SK-N-SH (cell line): ENCODE measurements around the gene PLAAT4. TPM values are rescaled to one million over a fixed set of nuclear protein-coding genes. Genes with fewer than 3 reads are reported as not detected.

Experiments used
- CTCF ChIA-PET: fragments of 300-600, 350-600 bp; formaldehyde crosslinking; extraction: SDS; loops from one replicate; lab custom pipeline; 2021; lab: Yijun Ruan, JAX
- POLR2A ChIA-PET: fragments of 350-600 bp; sonication (Branson Sonifier 250); formaldehyde crosslinking; extraction: SDS; loops from one replicate; lab custom pipeline; 2020; ENCODE audit warnings: antibody characterized with exemption, inconsistent platforms; lab: Yijun Ruan, JAX
- DNase-seq: peaks from one replicate; pipeline ENCODE4 v3.0.0; 2012
- H2AFZ ChIP-seq: fragments of 200-600 bp; sonication (generic); 2 replicates; pipeline ENCODE4 v1.8.1; 2016; ENCODE audit warnings: antibody characterized with exemption, mild to moderate bottlenecking, low read depth
- H3F3A ChIP-seq: fragments of 200-600 bp; sonication (generic); replicated peaks from 2 replicates; pipeline ENCODE3; 2016; ENCODE audit warnings: antibody characterized with exemption, mild to moderate bottlenecking; ENCODE audit not compliant: insufficient read depth
- H3K27ac ChIP-seq, 2 experiments: fragments of 200-500 bp in 1 of 2; fragments of 200-600 bp in 1 of 2; sonication (Bioruptor generic) in 1 of 2; sonication (generic), shearing (Covaris generic) in 1 of 2; 2 replicates each; pipeline versions ENCODE4 v1.5.1 to v1.6.1; 2014 to 2016; ENCODE audit warnings: low read depth in 2 of 2, inconsistent platforms in 1 of 2, low read length in 1 of 2, mild to moderate bottlenecking in 1 of 2, mixed read lengths in 1 of 2
- H3K27me3 ChIP-seq: fragments of 200-600 bp; sonication (generic), shearing (Covaris generic); 2 replicates; pipeline ENCODE4 v1.6.1; 2016; ENCODE audit warnings: mixed run types; ENCODE audit not compliant: insufficient read depth
- H3K36me3 ChIP-seq, 2 experiments: fragments of 200-500 bp in 1 of 2; fragments of 200-600 bp in 1 of 2; sonication (Bioruptor generic) in 1 of 2; sonication (generic) in 1 of 2; replicated peaks in 1 of 2; 2 replicates each; pipeline versions ENCODE3 to v1.5.1; 2014 to 2016; ENCODE audit warnings: low read length in 1 of 2, mild to moderate bottlenecking in 1 of 2; ENCODE audit not compliant: insufficient read depth in 2 of 2, control insufficient read depth in 1 of 2
- H3K4me1 ChIP-seq, 2 experiments: fragments of 200-500 bp in 1 of 2; fragments of 200-600 bp in 1 of 2; sonication (Bioruptor generic) in 1 of 2; sonication (generic), shearing (Covaris generic) in 1 of 2; 2 replicates each; pipeline versions ENCODE4 v1.5.1 to v1.6.1; 2014 to 2016; ENCODE audit warnings: low read depth in 1 of 2, low read length in 1 of 2, mixed run types in 1 of 2; ENCODE audit not compliant: insufficient read depth in 2 of 2, control insufficient read depth in 1 of 2
- H3K4me2 ChIP-seq: fragments of 200-600 bp; sonication (generic), shearing (Covaris generic); 2 replicates; pipeline ENCODE4 v1.6.1; 2017; ENCODE audit warnings: mixed run types
- H3K4me3 ChIP-seq, 2 experiments: fragments of 200-500 bp in 1 of 2; fragments of 200-600 bp in 1 of 2; sonication (Bioruptor generic) in 1 of 2; sonication (generic), shearing (Covaris generic) in 1 of 2; 2 replicates each; pipeline versions ENCODE4 v1.5.1 to v1.8.1; 2014 to 2016; ENCODE audit warnings: low read depth in 2 of 2, inconsistent platforms in 1 of 2, low read length in 1 of 2, mild to moderate bottlenecking in 1 of 2, mixed read lengths in 1 of 2, moderate library complexity in 1 of 2
- H3K79me2 ChIP-seq: fragments of 200-600 bp; sonication (generic); 2 replicates; pipeline ENCODE4 v1.8.1; 2017; ENCODE audit warnings: mild to moderate bottlenecking; ENCODE audit not compliant: insufficient read depth
- H3K9ac ChIP-seq: fragments of 200-600 bp; sonication (generic); 2 replicates; pipeline ENCODE4 v1.6.1; 2017; ENCODE audit warnings: mixed run types
- H3K9me2 ChIP-seq: fragments of 200-600 bp; sonication (generic); 2 replicates; pipeline ENCODE4 v1.6.1; 2017; ENCODE audit warnings: mixed run types
- H3K9me3 ChIP-seq: fragments of 200-600 bp; sonication (generic); 2 replicates; pipeline ENCODE4 v1.6.1; 2017; ENCODE audit warnings: mixed run types, mild to moderate bottlenecking, moderate library complexity
- H4K20me1 ChIP-seq: fragments of 200-600 bp; sonication (generic); 2 replicates; pipeline ENCODE4 v1.6.1; 2017; ENCODE audit warnings: mild to moderate bottlenecking, mixed run types; ENCODE audit not compliant: insufficient read depth
- EP300 ChIP-seq, 2 experiments: IDR thresholded peaks; 2 replicates each; pipeline versions ENCODE4 v1.4.0 to v1.6.1; 2012; ENCODE audit warnings: borderline replicate concordance in 1 of 2, low read depth in 1 of 2, low read length in 1 of 2
- FOXJ3 ChIP-seq: sonication (generic); formaldehyde crosslinking; IDR thresholded peaks from 2 replicates; pipeline ENCODE4 v1.5.1; 2020; ENCODE audit warnings: mild to moderate bottlenecking, missing genetic modification reagents
- FOXM1 ChIP-seq: IDR thresholded peaks from 2 replicates; pipeline ENCODE4 v1.4.0; 2012; ENCODE audit warnings: low read depth, mild to moderate bottlenecking
- GATA2 ChIP-seq: sonication (generic); formaldehyde crosslinking; IDR thresholded peaks from 2 replicates; pipeline ENCODE4 v1.5.0; 2020; ENCODE audit warnings: mild to moderate bottlenecking, missing genetic modification reagents
- JUND ChIP-seq: IDR thresholded peaks from 2 replicates; pipeline ENCODE4 v1.4.0; 2012
- MXI1 ChIP-seq: IDR thresholded peaks from 2 replicates; pipeline ENCODE4 v1.6.1; 2012; ENCODE audit warnings: mild to moderate bottlenecking, low read depth, low read length, improper control_type of control experiment
- PBX3 ChIP-seq: IDR thresholded peaks from 2 replicates; pipeline ENCODE4; 2012
- RAD21 ChIP-seq: IDR thresholded peaks from 2 replicates; pipeline ENCODE4 v1.6.1; 2012; ENCODE audit warnings: mild to moderate bottlenecking, low read length
- RFX5 ChIP-seq: IDR thresholded peaks from 2 replicates; pipeline ENCODE4 v1.6.1; 2012; ENCODE audit warnings: mild to moderate bottlenecking, improper control_type of control experiment, low read length
- RXRA ChIP-seq: IDR thresholded peaks from 2 replicates; pipeline ENCODE4 v1.4.0; 2012; ENCODE audit warnings: low read depth, mild to moderate bottlenecking, borderline replicate concordance
- SMC3 ChIP-seq: IDR thresholded peaks from 2 replicates; pipeline ENCODE4 v1.6.1; 2012; ENCODE audit warnings: low read depth, low read length, improper control_type of control experiment
- TAF1 ChIP-seq: IDR thresholded peaks from 2 replicates; pipeline ENCODE4 v1.6.1; 2012; ENCODE audit warnings: low read depth, mild to moderate bottlenecking, low read length, moderate library complexity, borderline replicate concordance
- TCF12 ChIP-seq: IDR thresholded peaks from 2 replicates; pipeline ENCODE4 v1.4.0; 2012
- TEAD4 ChIP-seq: IDR thresholded peaks from 2 replicates; pipeline ENCODE4 v1.4.0; 2012; ENCODE audit warnings: mild to moderate bottlenecking, borderline replicate concordance; ENCODE audit not compliant: insufficient read depth
- USF1 ChIP-seq: IDR thresholded peaks from 2 replicates; pipeline ENCODE4 v1.4.0; 2012; ENCODE audit warnings: low read depth, borderline replicate concordance
- USF2 ChIP-seq: fragments of 150-350 bp; IDR thresholded peaks from 2 replicates; pipeline ENCODE4 v1.6.1; 2017; ENCODE audit warnings: antibody characterized with exemption, low read length, low read depth, borderline replicate concordance
- YY1 ChIP-seq: IDR thresholded peaks from 2 replicates; pipeline ENCODE4 v1.4.0; 2012; ENCODE audit warnings: low read depth, mild to moderate bottlenecking
- ZBTB33 ChIP-seq: IDR thresholded peaks from 2 replicates; pipeline ENCODE4 v1.4.0; 2012; ENCODE audit warnings: low read depth, borderline replicate concordance
- WGBS: methylation state at CpG from one replicate; pipeline ENCODE4 v1.1.6; 2017; ENCODE audit warnings: low lambda C conversion rate; 5-methylcytosine and 5-hydroxymethylcytosine counted together
- polyA plus RNA-seq, 3 experiments: library from polyadenylated mRNA; depleted of rRNA; stranded (reverse); fragments of >200 nt; gene quantifications; 2 replicates each; pipeline ENCODE4 v1.2.3, GENCODE V29; 2012

Gene PLAAT4
- polyA plus RNA-seq, 1 of the 3 experiments (the other 2 are of a cell fraction) = 5.6 TPM

GRCh38 chr11:63489879-63490278 is 46.7 kb upstream of the PLAAT4 start:
- Histone ChIP-seq H3K9me2 (no peaks in the 10 kb centered on the region), H3K4me2 (no peak overlapping the region), H4K20me1 (no peaks in the 10 kb centered on the region), H3F3A (no peaks in the 10 kb centered on the region), H3K9ac (no peak overlapping the region), H3K27ac (no peak overlapping the region), H3K36me3 (no peaks in the 10 kb centered on the region), H3K9me3 (peaks cover 9% of the 10 kb centered on the region; the same call in 1 of the 2 replicates), H3K4me1 (no peaks in the 10 kb centered on the region; a peak in 1 of 4 replicates), H3K27me3 (peaks cover 38% of the 10 kb centered on the region; the same call in 1 of the 2 replicates), H2AFZ (no peak overlapping the region), H3K79me2 (no peaks in the 10 kb centered on the region), H3K4me3 (no peak overlapping the region)
- TF ChIP-seq RXRA (no peak), TEAD4 (no peak), SMC3 (no peak), EP300 (IDR thresholded peaks at IDR 0.05; ENCODE audit: borderline replicate concordance in 1 of 2, low read depth in 1 of 2, low read length in 1 of 2) (no peak), TCF12 (no peak), RAD21 (no peak)
- ChIA-PET CTCF (interaction anchor here (1.2 to 3.2 kb wide), 4 partner anchors 10 to 152 kb away, joined by 3 to 31 read pairs (median 4); no protein-coding TSS in a partner anchor), POLR2A (no interaction called here)
- WGBS = 63% methylated on average over 3 of the region's 3 CpGs
- no peak for DNase-seq

GRCh38 chr11:63490551-63491239 is 45.9 kb upstream of the PLAAT4 start, which contains the start of gene PLAAT5:
TSS of gene PLAAT5 (minus strand) at chr11:63491167. CDS start at chr11:63491034, 133 bp downstream.
- peaks cover 4% of the 10 kb centered on the region; the same call in 1 of the 2 replicates for H3K9me3 ChIP-seq
- ChIA-PET CTCF (interaction anchor here (0.9 to 3.2 kb wide), 4 partner anchors 11 to 145 kb away, joined by 3 to 31 read pairs (median 4); no protein-coding TSS in a partner anchor), POLR2A (no interaction called here)
- no peak for TF ChIP-seq FOXJ3
- no peak for TF ChIP-seq JUND
- TF ChIP-seq RFX5 = no peak
- TF ChIP-seq FOXM1 = no peak
- no peak for TF ChIP-seq PBX3
- no peak for TF ChIP-seq TAF1
- no peak for TF ChIP-seq USF1
- TF ChIP-seq GATA2 (CRISPR knock-in tag) = no peak
- no peak for TF ChIP-seq EP300 (IDR thresholded peaks at IDR 0.05; ENCODE audit: borderline replicate concordance in 1 of 2, low read depth in 1 of 2, low read length in 1 of 2)
- TF ChIP-seq YY1 = no peak
- no peak for TF ChIP-seq ZBTB33
- TF ChIP-seq SMC3 = no peak
- TF ChIP-seq USF2 = no peak
- TF ChIP-seq MXI1 = no peak
- no peak for TF ChIP-seq TCF12
- H3K27me3 ChIP-seq = peaks cover 45% of the 10 kb centered on the region; the same call in 1 of the 2 replicates
- H3K9ac ChIP-seq = no peak within 1 kb of the TSS
- H3K4me3 ChIP-seq = peak within 1 kb of the TSS in 1 of 2 experiments; percentile 33; a peak in 3 of 4 replicates
- DNase-seq = peak; percentile 50
- H2AFZ ChIP-seq = no peak within 1 kb of the TSS
- no peaks in the 10 kb centered on the region for H3F3A ChIP-seq
- H3K9me2 ChIP-seq = no peaks in the 10 kb centered on the region
- H4K20me1 ChIP-seq = no peaks in the 10 kb centered on the region
- H3K36me3 ChIP-seq = no peaks in the 10 kb centered on the region
- no peak within 1 kb of the TSS for H3K27ac ChIP-seq
- H3K79me2 ChIP-seq = no peaks in the 10 kb centered on the region
- peak within 1 kb of the TSS; percentile 74 for H3K4me2 ChIP-seq
- no peaks in the 10 kb centered on the region; a peak in 1 of 4 replicates for H3K4me1 ChIP-seq
- 36% methylated on average over 31 of the region's 60 CpGs for WGBS
